Smooth muscle cell (in vitro differentiated cells): ENCODE results near the gene DOCK1. TPM values are rescaled to one million over a fixed set of nuclear protein-coding genes. Genes with fewer than 3 reads are reported as not detected.

ENCODE experiments used
- DNase-seq: peaks from one replicate; lab custom pipeline; 2025; ENCODE audit not compliant: unreplicated experiment; lab: John Stamatoyannopoulos, UW
- H2AFZ ChIP-seq: fragments of 200-600 bp; sonication (generic); 2 replicates; pipeline ENCODE4 v1.6.0; 2016; ENCODE audit warnings: antibody characterized with exemption, low read depth, mild to moderate bottlenecking
- H3F3A ChIP-seq: fragments of 200-600 bp; sonication (generic); 2 replicates; pipeline ENCODE4 v1.6.0; 2017; ENCODE audit warnings: antibody characterized with exemption, low read depth
- H3K27ac ChIP-seq: fragments of 200-600 bp; sonication (generic); 2 replicates; pipeline ENCODE4 v1.5.1; 2016; ENCODE audit warnings: low read depth, mild to moderate bottlenecking
- H3K27me3 ChIP-seq: fragments of 200-600 bp; sonication (generic); 2 replicates; pipeline ENCODE4 v1.6.1; 2016; ENCODE audit warnings: low read depth, mild to moderate bottlenecking
- H3K36me3 ChIP-seq: fragments of 200-600 bp; sonication (generic); 2 replicates; pipeline ENCODE4 v1.5.1; 2016; ENCODE audit warnings: low read depth
- H3K4me1 ChIP-seq: fragments of 200-600 bp; sonication (generic); 2 replicates; pipeline ENCODE4 v1.5.1; 2016; ENCODE audit warnings: low read depth
- H3K4me2 ChIP-seq: fragments of 200-600 bp; sonication (generic); 2 replicates; pipeline ENCODE4 v1.6.0; 2016; ENCODE audit warnings: mild to moderate bottlenecking
- H3K4me3 ChIP-seq: fragments of 200-600 bp; sonication (generic); 2 replicates; pipeline ENCODE4 v1.5.1; 2016; ENCODE audit warnings: mild to moderate bottlenecking
- H3K79me2 ChIP-seq: fragments of 200-600 bp; sonication (generic); 2 replicates; pipeline ENCODE4 v1.6.0; 2016; ENCODE audit warnings: low read depth, mild to moderate bottlenecking
- H3K9ac ChIP-seq: fragments of 200-600 bp; sonication (generic); 2 replicates; pipeline ENCODE4 v1.6.0; 2016; ENCODE audit warnings: low read depth
- H3K9me3 ChIP-seq: fragments of 200-600 bp; sonication (generic); replicated peaks from 2 replicates; pipeline ENCODE4 v1.5.1; 2016; ENCODE audit warnings: low read depth
- H4K20me1 ChIP-seq: fragments of 200-600 bp; sonication (generic); 2 replicates; pipeline ENCODE4 v1.6.0; 2016; ENCODE audit warnings: low read depth
- CTCF ChIP-seq: fragments of 200-600 bp; sonication (generic); IDR thresholded peaks from 2 replicates; pipeline ENCODE4 v1.5.1; 2017; ENCODE audit warnings: borderline replicate concordance, mild to moderate bottlenecking, antibody characterized with exemption; ENCODE audit not compliant: insufficient read depth, poor library complexity, severe bottlenecking
- WGBS: methylation state at CpG from one replicate; pipeline ENCODE4 v1.1.7; 2016; ENCODE audit warnings: low lambda C conversion rate; 5-methylcytosine and 5-hydroxymethylcytosine counted together
- polyA plus RNA-seq: library from polyadenylated mRNA; unstranded; fragments of >200 nt; fragmentation: Nextera tagmentation; extraction: Ambion mirVana; gene quantifications from 2 replicates; pipeline ENCODE4 v1.2.1, GENCODE V29; 2016
- total RNA-seq: library from RNA; depleted of rRNA; stranded (reverse); fragments of >200 nt; gene quantifications from 2 replicates; pipeline ENCODE4 v1.2.3, GENCODE V29; 2014

Gene DOCK1
- total and polyA plus RNA-seq, 2 experiments from 2014 or later, result 18.4 to 37.1 TPM

- no peak for DNase-seq
- Histone ChIP-seq H3K4me2 (no peak overlapping the region), H3K4me3 (no peak overlapping the region), H3K27ac (no peak overlapping the region), H3K9me3 (no peaks in the 10 kb centered on the region), H3K36me3 (peaks cover 6% of the 10 kb centered on the region), H3K4me1 (no peaks in the 10 kb centered on the region), H4K20me1 (no peaks in the 10 kb centered on the region), H3F3A (no peaks in the 10 kb centered on the region), H3K79me2 (no peaks in the 10 kb centered on the region), H3K27me3 (no peaks in the 10 kb centered on the region), H2AFZ (no peak overlapping the region), H3K9ac (no peak overlapping the region)
- TF ChIP-seq CTCF, result no peak
- 92% methylated on average over 8 of the region's 8 CpGs for WGBS
Measured at GRCh38 chr10:127431525-127431924, 526.3 kb downstream of the DOCK1 start.

GRCh38 chr10:127434006-127434405 is 528.8 kb downstream of the DOCK1 start:
- WGBS, result 87% methylated on average over 2 of the region's 2 CpGs
- H3K4me3 ChIP-seq, result no peak overlapping the region
- H3K9ac ChIP-seq, result no peak overlapping the region
- no peaks in the 10 kb centered on the region for H3F3A ChIP-seq
- no peaks in the 10 kb centered on the region for H3K79me2 ChIP-seq
- TF ChIP-seq CTCF, result no peak
- no peaks in the 10 kb centered on the region for H4K20me1 ChIP-seq
- no peak overlapping the region for H2AFZ ChIP-seq
- H3K4me2 ChIP-seq, result no peak overlapping the region
- H3K27me3 ChIP-seq, result no peaks in the 10 kb centered on the region
- no peaks in the 10 kb centered on the region for H3K4me1 ChIP-seq
- H3K9me3 ChIP-seq, result no peaks in the 10 kb centered on the region
- DNase-seq, result no peak
- peaks cover 6% of the 10 kb centered on the region for H3K36me3 ChIP-seq
- H3K27ac ChIP-seq, result no peak overlapping the region

GRCh38 chr10:127435246-127435645 is 530.0 kb downstream of the DOCK1 start:
- no peak for TF ChIP-seq CTCF
- no peaks in the 10 kb centered on the region for H4K20me1 ChIP-seq
- H3K27me3 ChIP-seq, result no peaks in the 10 kb centered on the region
- no peak overlapping the region for H3K4me2 ChIP-seq
- WGBS, result 92% methylated on average over 7 of the region's 7 CpGs
- no peaks in the 10 kb centered on the region for H3F3A ChIP-seq
- no peak overlapping the region for H3K4me3 ChIP-seq
- peaks cover 6% of the 10 kb centered on the region for H3K36me3 ChIP-seq
- no peaks in the 10 kb centered on the region for H3K79me2 ChIP-seq
- no peak overlapping the region for H2AFZ ChIP-seq
- H3K27ac ChIP-seq, result no peak overlapping the region
- no peak for DNase-seq
- H3K4me1 ChIP-seq, result no peaks in the 10 kb centered on the region
- H3K9ac ChIP-seq, result no peak overlapping the region
- H3K9me3 ChIP-seq, result no peaks in the 10 kb centered on the region

GRCh38 chr10:127440371-127440770 is 535.1 kb downstream of the DOCK1 start:
- Histone ChIP-seq H3K4me2 (no peak overlapping the region), H4K20me1 (no peaks in the 10 kb centered on the region), H3K9ac (no peak overlapping the region), H3F3A (no peaks in the 10 kb centered on the region), H3K4me3 (no peak overlapping the region), H3K4me1 (no peaks in the 10 kb centered on the region), H2AFZ (no peak overlapping the region), H3K79me2 (no peaks in the 10 kb centered on the region), H3K27ac (no peak overlapping the region), H3K9me3 (no peaks in the 10 kb centered on the region), H3K36me3 (peaks cover under 1% of the 10 kb centered on the region), H3K27me3 (no peaks in the 10 kb centered on the region)
- 92% methylated on average over 11 of the region's 11 CpGs for WGBS
- no peak for TF ChIP-seq CTCF
- DNase-seq, result no peak
